Adrenal gland (tissue), 19 donors: Measurements from ENCODE around the gene SLC6A14. TPM values are rescaled to one million over a fixed set of nuclear protein-coding genes. Genes with fewer than 3 reads are reported as not detected.

ENCODE experiments used
- DNase-seq, 7 donors: peaks; one replicate each; pipeline ENCODE4 v3.0.0-alpha.2; 2019 to 2020
- H3K27ac ChIP-seq, 5 donors: fragments of 200-600 bp; sonication (generic) in 4 of 5; 1 replicate in 3 of 5; 2 replicates in 2 of 5; pipeline versions ENCODE4 v1.5.1 to v1.8.0; 2016 to 2020; ENCODE audit warnings: mild to moderate bottlenecking in 1 of 5
- H3K27me3 ChIP-seq: fragments of 200-600 bp; 2 replicates; pipeline ENCODE4 v1.8.0; 2021
- H3K36me3 ChIP-seq, 2 donors: fragments of 200-600 bp; replicated peaks in 1 of 2; 1 replicate in 1 of 2; 2 replicates in 1 of 2; pipeline versions ENCODE4 v1.5.1 to v1.8.0; 2018 to 2022
- H3K4me1 ChIP-seq, 2 donors: fragments of 200-600 bp; replicated peaks in 1 of 2; 1 replicate in 1 of 2; 2 replicates in 1 of 2; pipeline versions ENCODE4 v1.5.1 to v1.8.0; 2018 to 2021
- H3K4me3 ChIP-seq, 4 donors: fragments of 200-600 bp; sonication (generic) in 3 of 4; one replicate each; pipeline ENCODE4 v1.5.1; 2016 to 2018
- H3K9me3 ChIP-seq, 3 donors: fragments of 200-600 bp; sonication (generic) in 1 of 3; replicated peaks in 1 of 3; 1 replicate in 2 of 3; 2 replicates in 1 of 3; pipeline versions ENCODE4 v1.5.1 to v1.8.0; 2016 to 2021
- POLR2A ChIP-seq, 2 donors: fragments of 450-650 bp; IDR thresholded peaks; one replicate each; pipeline ENCODE4 v1.6.1; 2017; ENCODE audit warnings: antibody characterized with exemption in 2 of 2, mild to moderate bottlenecking in 2 of 2, moderate library complexity in 1 of 2
- WGBS, 4 donors: extraction: QIAGEN DNeasy Blood & Tissue Kit in 2 of 4; methylation state at CpG; one replicate each; pipeline versions ENCODE4 v1.1.5 to v1.1.7; 2013 to 2017; 5-methylcytosine and 5-hydroxymethylcytosine counted together
- intact Hi-C, 2 donors: fragments of 100-400 bp; cut with DNase I; formaldehyde crosslinking; loops; one replicate each; pipeline versions ENCODE4 v1.14.1 to v1.15.0; 2022 to 2023
- long read RNA-seq, 10 donors: library from polyadenylated mRNA in 3 of 10; unstranded in 2 of 10; stranded (forward) in 1 of 10; transcript quantifications; one replicate each; pipeline ENCODE4 v2.0.0 and lab custom pipeline, GENCODE V29; 2021 to 2026
- polyA plus RNA-seq, 3 donors: library from polyadenylated mRNA; stranded (reverse); fragments of 200-250 nt in 2 of 3; fragments of 350-450 nt in 1 of 3; fragmentation: Illumina TruSeq in 1 of 3; extraction: RNeasy Lipid Tissue Mini Kit (QIAGEN cat#74804) in 1 of 3; gene quantifications; one replicate each; pipeline ENCODE4 v1.2.3, GENCODE V29; 2013 to 2014
- total RNA-seq, 9 donors: library from RNA; depleted of rRNA in 4 of 9; stranded (reverse); fragments of >200 nt in 4 of 9; fragments of 120-200 nt in 1 of 9; fragmentation: NEBNext Ultra II Directional in 1 of 9; extraction: Animal tissue kit (Norgen Biotek cat#: 25700) in 1 of 9; gene quantifications; one replicate each; pipeline versions ENCODE4 v1.1.0 to v1.2.4, GENCODE V29; 2013 to 2023
- TF ChIP-seq, protein P1 (sequence below), 6 experiments: fragments of 450-650 bp in 4 of 6; fragments of 200-600 bp in 2 of 6; sonication (generic) in 1 of 6; IDR thresholded peaks; 1 replicate in 5 of 6; 2 replicates in 1 of 6; pipeline versions ENCODE4 v1.5.1 to v1.8.0; 2016 to 2021; ENCODE audit warnings: antibody characterized with exemption in 6 of 6, mild to moderate bottlenecking in 2 of 6, moderate library complexity in 1 of 6
- donor health status: healthy with polysubstance abuse.
- donor health status: Bipolar disorder and iron deficiency.
- donor health status: DM: yes; HTN: yes; CAD: no.
- donor health status: DM: no; HTN: no; CAD: no.
- donor health status: DM: no; HTN: no; CAD: no.
- donor health status: DM: yes; HTN: yes; CAD: no.

The SLC6A14 gene, protein sequence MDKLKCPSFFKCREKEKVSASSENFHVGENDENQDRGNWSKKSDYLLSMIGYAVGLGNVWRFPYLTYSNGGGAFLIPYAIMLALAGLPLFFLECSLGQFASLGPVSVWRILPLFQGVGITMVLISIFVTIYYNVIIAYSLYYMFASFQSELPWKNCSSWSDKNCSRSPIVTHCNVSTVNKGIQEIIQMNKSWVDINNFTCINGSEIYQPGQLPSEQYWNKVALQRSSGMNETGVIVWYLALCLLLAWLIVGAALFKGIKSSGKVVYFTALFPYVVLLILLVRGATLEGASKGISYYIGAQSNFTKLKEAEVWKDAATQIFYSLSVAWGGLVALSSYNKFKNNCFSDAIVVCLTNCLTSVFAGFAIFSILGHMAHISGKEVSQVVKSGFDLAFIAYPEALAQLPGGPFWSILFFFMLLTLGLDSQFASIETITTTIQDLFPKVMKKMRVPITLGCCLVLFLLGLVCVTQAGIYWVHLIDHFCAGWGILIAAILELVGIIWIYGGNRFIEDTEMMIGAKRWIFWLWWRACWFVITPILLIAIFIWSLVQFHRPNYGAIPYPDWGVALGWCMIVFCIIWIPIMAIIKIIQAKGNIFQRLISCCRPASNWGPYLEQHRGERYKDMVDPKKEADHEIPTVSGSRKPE
- under 1 TPM in 1 of 9 donors, not detected in 8; 0.11 TPM for total RNA-seq
- polyA plus RNA-seq = under 1 TPM in 1 of 3 donors, not detected in 2; 0.03 TPM
- long read RNA-seq, donor 1 = 0 reads
- long read RNA-seq, donor 2 = 0 reads
- long read RNA-seq, donor 3 = 0 reads
- long read RNA-seq, donor 4 = 0 reads
- long read RNA-seq, donor 5 = 0 reads
- long read RNA-seq, donor 6 = 0 reads
- long read RNA-seq, donor 7 = 0 reads
- long read RNA-seq, donor 8 = 0 reads
- long read RNA-seq, donor 9 = 0 reads
- long read RNA-seq, donor 10 = 0 reads

DNA sequence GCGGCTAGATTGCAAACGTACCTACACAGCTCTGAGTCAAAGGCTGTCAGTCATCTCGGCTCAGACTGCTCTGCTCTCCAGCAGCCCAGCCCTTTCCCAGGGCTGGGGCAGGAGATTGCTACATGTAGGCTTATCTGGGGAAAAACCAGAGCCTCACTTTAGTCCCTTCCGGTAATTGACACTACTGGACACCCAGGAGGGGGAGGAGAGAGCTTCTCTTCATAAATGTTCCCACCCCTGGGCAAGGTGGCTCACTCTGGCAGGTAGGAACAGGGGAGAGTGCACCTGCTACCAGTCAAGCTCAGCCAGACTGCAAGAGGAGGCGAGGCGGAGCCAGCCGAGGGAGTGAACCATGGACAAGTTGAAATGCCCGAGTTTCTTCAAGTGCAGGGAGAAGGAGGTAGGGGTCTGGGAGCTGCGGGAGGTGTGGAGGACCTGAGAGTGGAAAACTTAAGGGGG lies at the start of gene SLC6A14:
Gene SLC6A14, plus strand, starts transcription at position 249 of the 459 bp plus-strand sequence. Its CDS starts 104 bp downstream, at position 353.
- H3K4me1 ChIP-seq = no peaks in the 10 kb centered on the region
- no peak for DNase-seq

DNA sequence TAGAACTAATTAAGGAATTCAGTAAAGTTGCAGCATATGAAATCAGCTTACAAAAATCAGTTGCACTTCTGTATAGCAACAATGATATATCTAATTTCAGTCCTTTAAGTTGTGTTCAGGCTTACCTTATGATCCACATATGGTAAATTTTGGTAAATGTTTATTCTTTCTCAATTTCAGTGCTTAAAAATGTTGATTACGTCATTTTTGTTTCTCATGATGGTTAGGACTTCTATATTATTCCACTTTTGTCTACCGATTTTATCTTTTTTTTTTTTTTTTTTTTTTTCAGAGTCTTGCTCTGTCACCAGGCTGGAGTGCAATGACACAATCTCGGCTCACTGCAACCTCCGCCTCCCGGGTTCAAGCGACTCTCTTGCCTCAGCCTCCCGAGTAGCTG lies 40.7 kb upstream of the SLC6A14 start:
- Histone ChIP-seq H3K4me3 (no peak overlapping the region), H3K4me1 (no peaks in the 10 kb centered on the region), H3K36me3 (no peaks in the 10 kb centered on the region), H3K9me3 (no peaks in the 10 kb centered on the region), H3K27me3 (peaks cover 5% of the 10 kb centered on the region), H3K27ac (no peak overlapping the region)
- intact Hi-C loops = no loop called here
- DNase-seq = no peak
- TF ChIP-seq, protein P1, sequence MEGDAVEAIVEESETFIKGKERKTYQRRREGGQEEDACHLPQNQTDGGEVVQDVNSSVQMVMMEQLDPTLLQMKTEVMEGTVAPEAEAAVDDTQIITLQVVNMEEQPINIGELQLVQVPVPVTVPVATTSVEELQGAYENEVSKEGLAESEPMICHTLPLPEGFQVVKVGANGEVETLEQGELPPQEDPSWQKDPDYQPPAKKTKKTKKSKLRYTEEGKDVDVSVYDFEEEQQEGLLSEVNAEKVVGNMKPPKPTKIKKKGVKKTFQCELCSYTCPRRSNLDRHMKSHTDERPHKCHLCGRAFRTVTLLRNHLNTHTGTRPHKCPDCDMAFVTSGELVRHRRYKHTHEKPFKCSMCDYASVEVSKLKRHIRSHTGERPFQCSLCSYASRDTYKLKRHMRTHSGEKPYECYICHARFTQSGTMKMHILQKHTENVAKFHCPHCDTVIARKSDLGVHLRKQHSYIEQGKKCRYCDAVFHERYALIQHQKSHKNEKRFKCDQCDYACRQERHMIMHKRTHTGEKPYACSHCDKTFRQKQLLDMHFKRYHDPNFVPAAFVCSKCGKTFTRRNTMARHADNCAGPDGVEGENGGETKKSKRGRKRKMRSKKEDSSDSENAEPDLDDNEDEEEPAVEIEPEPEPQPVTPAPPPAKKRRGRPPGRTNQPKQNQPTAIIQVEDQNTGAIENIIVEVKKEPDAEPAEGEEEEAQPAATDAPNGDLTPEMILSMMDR (IDR thresholded peaks at IDR 0.05) = no peak
- no peak for TF ChIP-seq POLR2A (IDR thresholded peaks at IDR 0.05)
- whole genome bisulfite sequencing, 4 donors = 79 to 91% (median 86%) methylated on average over 7 of the region's 7 CpGs

More for the DNA sequence above, at the start of gene SLC6A14:
- Histone ChIP-seq H3K36me3 (no peaks in the 10 kb centered on the region), H3K4me3 (no peak within 1 kb of the TSS), H3K27ac (no peak within 1 kb of the TSS), H3K27me3 (no peaks in the 10 kb centered on the region), H3K9me3 (no peaks in the 10 kb centered on the region)
- 46 to 66% (median 62%) methylated on average over 7 to 9 of the region's 9 CpGs for WGBS, 4 donors
- TF ChIP-seq POLR2A (IDR thresholded peaks at IDR 0.05) = no peak
- TF ChIP-seq, protein P1 (IDR thresholded peaks at IDR 0.05) = no peak
- intact Hi-C loops = no loop called here

DNA sequence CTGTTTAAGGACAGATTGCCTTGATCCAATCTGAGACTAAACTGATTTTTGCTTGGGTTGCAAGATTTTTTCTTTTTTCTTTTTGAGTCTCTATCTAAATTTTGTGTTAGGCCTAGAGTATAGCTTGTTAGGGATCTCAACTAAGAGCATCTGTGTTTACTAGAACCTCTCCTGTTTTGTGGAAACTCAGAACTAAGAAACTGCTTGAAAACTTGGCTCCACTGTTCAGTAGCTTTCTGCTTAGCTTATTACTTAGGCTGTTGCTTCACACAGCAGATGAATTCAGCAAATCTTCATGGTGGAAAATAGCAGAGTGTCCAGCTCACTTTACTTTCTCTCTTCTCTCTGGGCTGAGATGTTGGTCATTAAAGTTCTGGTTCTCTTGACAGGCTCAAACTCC lies 36.7 kb upstream of the SLC6A14 start:
- Histone ChIP-seq H3K9me3 (no peaks in the 10 kb centered on the region), H3K4me3 (no peak overlapping the region), H3K4me1 (no peaks in the 10 kb centered on the region), H3K27me3 (peaks cover 5% of the 10 kb centered on the region), H3K27ac (no peak overlapping the region), H3K36me3 (no peaks in the 10 kb centered on the region)
- no peak for DNase-seq
- TF ChIP-seq, protein P1 (IDR thresholded peaks at IDR 0.05) = no peak
- TF ChIP-seq POLR2A (IDR thresholded peaks at IDR 0.05) = no peak
- intact Hi-C loops = no loop called here

DNA sequence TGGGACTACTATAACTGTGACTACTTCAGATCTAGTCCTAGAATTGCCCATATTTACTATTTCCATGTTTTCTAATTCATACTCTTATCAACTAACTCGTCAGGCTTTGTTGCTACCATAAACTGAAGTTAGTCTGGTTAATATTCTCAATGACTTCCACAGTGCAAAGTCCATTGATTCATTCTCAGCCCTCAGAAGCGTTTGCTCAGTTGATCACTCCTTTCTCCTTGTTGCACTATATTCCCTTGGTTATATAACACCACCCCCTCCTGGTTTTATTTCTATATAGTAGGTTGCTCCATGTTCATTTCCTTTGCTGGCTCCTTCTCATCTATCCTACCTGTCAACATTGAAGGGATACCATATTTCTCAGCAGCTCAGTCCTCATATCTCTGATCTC lies 27.2 kb upstream of the SLC6A14 start:
- H3K9me3 ChIP-seq = no peaks in the 10 kb centered on the region
- H3K27ac ChIP-seq = no peak overlapping the region
- no peaks in the 10 kb centered on the region for H3K36me3 ChIP-seq
- intact Hi-C loops = no loop called here
- WGBS, 4 donors = 33 to 63% (median 46%) methylated on average over 2 of the region's 2 CpGs
- H3K4me1 ChIP-seq = no peaks in the 10 kb centered on the region
- TF ChIP-seq, protein P1 (IDR thresholded peaks at IDR 0.05) = no peak
- TF ChIP-seq POLR2A (IDR thresholded peaks at IDR 0.05) = no peak
- H3K27me3 ChIP-seq = peaks cover 11% of the 10 kb centered on the region
- no peak overlapping the region for H3K4me3 ChIP-seq
- DNase-seq = no peak
